ENCODE measurements around the gene ELL2. TPM values are rescaled to one million over a fixed set of nuclear protein-coding genes. Genes with fewer than 3 reads are reported as not detected.

Gene ELL2
- total and polyA plus RNA-seq, 2 of the 13 experiments (the other 11 are each of a cell fraction or from before 2014, with no cell fraction given), result 78.9 to 97.1 TPM

GRCh38 chr5:95857185-95857945 is 104.3 kb downstream of the ELL2 start (continued):
- TF ChIP-seq ZBTB4 (CRISPR knock-in tag; IDR thresholded peaks at IDR 0.05; ENCODE audit: borderline replicate concordance) (no peak; the same call in 1 of the 2 replicates), ZNF761 (CRISPR knock-in tag; conservative IDR thresholded peaks at IDR 0.05) (0 out of 2 replicates have a peak, but pooled peaks have one; percentile 71), ZNF232 (CRISPR knock-in tag; IDR thresholded peaks at IDR 0.05; ENCODE audit: borderline replicate concordance) (peak; percentile 74; the same call in 1 of the 2 replicates), ZNF431 (CRISPR knock-in tag; IDR thresholded peaks at IDR 0.05; ENCODE audit: borderline replicate concordance, low read depth) (peak; percentile 69; the same call in 1 of the 2 replicates), ZNF589 (CRISPR knock-in tag; conservative IDR thresholded peaks at IDR 0.05) (no peak), FUBP1 (CRISPR knock-in tag; IDR thresholded peaks at IDR 0.05; ENCODE audit: borderline replicate concordance) (no peak), ZBTB8A (CRISPR knock-in tag; IDR thresholded peaks at IDR 0.05; ENCODE audit: borderline replicate concordance, low read depth) (peak; percentile 52; the same call in 1 of the 2 replicates), GLI4 (CRISPR knock-in tag; IDR thresholded peaks at IDR 0.05; ENCODE audit: borderline replicate concordance) (peak; percentile 82; the same call in 1 of the 2 replicates), ZNF337 (CRISPR knock-in tag; IDR thresholded peaks at IDR 0.05; ENCODE audit: borderline replicate concordance, low read depth) (no peak; the same call in 1 of the 2 replicates), MAFK (conservative IDR thresholded peaks at IDR 0.05 in 1 of 2, IDR thresholded peaks at IDR 0.05 in 1 of 2; ENCODE audit: low read length in 2 of 2) (no peak), NR2F6 (IDR thresholded peaks at IDR 0.05) (peak; percentile 96), NR2F6 (CRISPR knock-in tag; IDR thresholded peaks at IDR 0.05) (peak; percentile 97), RBAK (CRISPR knock-in tag; IDR thresholded peaks at IDR 0.05) (0 out of 2 replicates have a peak, but pooled peaks have one; percentile 23), HOXA7 (CRISPR knock-in tag; IDR thresholded peaks at IDR 0.05) (no peak), ISL2 (CRISPR knock-in tag; IDR thresholded peaks at IDR 0.05) (peak; percentile 77; the same call in 1 of the 2 replicates), ZBTB21 (CRISPR knock-in tag; IDR thresholded peaks at IDR 0.05) (no peak; the same call in 1 of the 2 replicates), SIN3A (IDR thresholded peaks at IDR 0.05; ENCODE audit: borderline replicate concordance, low read depth, low read length) (no peak), REXO4 (CRISPR knock-in tag; IDR thresholded peaks at IDR 0.05; ENCODE audit: borderline replicate concordance) (no peak), SRSF4 (IDR thresholded peaks at IDR 0.05; ENCODE audit: low read depth, low read length, poor library complexity, severe bottlenecking) (no peak), ZSCAN5A (CRISPR knock-in tag; IDR thresholded peaks at IDR 0.05; ENCODE audit: borderline replicate concordance) (peak; percentile 73; the same call in 1 of the 2 replicates)
- TF ChIP-seq, protein P1, sequence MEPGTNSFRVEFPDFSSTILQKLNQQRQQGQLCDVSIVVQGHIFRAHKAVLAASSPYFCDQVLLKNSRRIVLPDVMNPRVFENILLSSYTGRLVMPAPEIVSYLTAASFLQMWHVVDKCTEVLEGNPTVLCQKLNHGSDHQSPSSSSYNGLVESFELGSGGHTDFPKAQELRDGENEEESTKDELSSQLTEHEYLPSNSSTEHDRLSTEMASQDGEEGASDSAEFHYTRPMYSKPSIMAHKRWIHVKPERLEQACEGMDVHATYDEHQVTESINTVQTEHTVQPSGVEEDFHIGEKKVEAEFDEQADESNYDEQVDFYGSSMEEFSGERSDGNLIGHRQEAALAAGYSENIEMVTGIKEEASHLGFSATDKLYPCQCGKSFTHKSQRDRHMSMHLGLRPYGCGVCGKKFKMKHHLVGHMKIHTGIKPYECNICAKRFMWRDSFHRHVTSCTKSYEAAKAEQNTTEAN (CRISPR knock-in tag; conservative IDR thresholded peaks at IDR 0.05), result peak; percentile 69

Data from HepG2 (cell line).